NB4 (cell line): Measurements from ENCODE around the gene CD3D.

Experiments
- DNase-seq: peaks from one replicate; pipeline ENCODE4 v3.0.0; 2010; ENCODE audit warnings: low read depth
- H3K4me3 ChIP-seq: one replicate; pipeline ENCODE4 v1.5.1; 2011; ENCODE audit warnings: mild to moderate bottlenecking, low read depth, low read length, moderate library complexity
- MAX ChIP-seq: IDR thresholded peaks from 2 replicates; pipeline ENCODE4 v1.6.1; 2011; ENCODE audit warnings: low read depth, low read length
- MYC ChIP-seq: IDR thresholded peaks from 2 replicates; pipeline ENCODE4 v1.6.1; 2011; ENCODE audit warnings: low read depth, low read length
- POLR2A ChIP-seq: IDR thresholded peaks from 2 replicates; pipeline ENCODE4 v1.6.1; 2011; ENCODE audit warnings: mild to moderate bottlenecking; ENCODE audit not compliant: insufficient read length; ENCODE audit errors: extremely low read depth
- TF ChIP-seq, protein P1 (sequence below): IDR thresholded peaks from one replicate; pipeline ENCODE4 v1.5.1; 2012; ENCODE audit warnings: low read depth, low read length

CD3D gene

GRCh38 chr11:118342503-118343161, at the start of gene CD3D:
Gene CD3D (minus strand): TSS chr11:118342705. CDS start chr11:118342607, 98 bp downstream.
- peak; percentile 90 for DNase-seq
- TF ChIP-seq MYC (no peak), MAX (no peak), POLR2A (no peak)
- TF ChIP-seq, protein P1, sequence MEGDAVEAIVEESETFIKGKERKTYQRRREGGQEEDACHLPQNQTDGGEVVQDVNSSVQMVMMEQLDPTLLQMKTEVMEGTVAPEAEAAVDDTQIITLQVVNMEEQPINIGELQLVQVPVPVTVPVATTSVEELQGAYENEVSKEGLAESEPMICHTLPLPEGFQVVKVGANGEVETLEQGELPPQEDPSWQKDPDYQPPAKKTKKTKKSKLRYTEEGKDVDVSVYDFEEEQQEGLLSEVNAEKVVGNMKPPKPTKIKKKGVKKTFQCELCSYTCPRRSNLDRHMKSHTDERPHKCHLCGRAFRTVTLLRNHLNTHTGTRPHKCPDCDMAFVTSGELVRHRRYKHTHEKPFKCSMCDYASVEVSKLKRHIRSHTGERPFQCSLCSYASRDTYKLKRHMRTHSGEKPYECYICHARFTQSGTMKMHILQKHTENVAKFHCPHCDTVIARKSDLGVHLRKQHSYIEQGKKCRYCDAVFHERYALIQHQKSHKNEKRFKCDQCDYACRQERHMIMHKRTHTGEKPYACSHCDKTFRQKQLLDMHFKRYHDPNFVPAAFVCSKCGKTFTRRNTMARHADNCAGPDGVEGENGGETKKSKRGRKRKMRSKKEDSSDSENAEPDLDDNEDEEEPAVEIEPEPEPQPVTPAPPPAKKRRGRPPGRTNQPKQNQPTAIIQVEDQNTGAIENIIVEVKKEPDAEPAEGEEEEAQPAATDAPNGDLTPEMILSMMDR, result no peak
- H3K4me3 ChIP-seq, result peak within 1 kb of the TSS; percentile 59

DNA sequence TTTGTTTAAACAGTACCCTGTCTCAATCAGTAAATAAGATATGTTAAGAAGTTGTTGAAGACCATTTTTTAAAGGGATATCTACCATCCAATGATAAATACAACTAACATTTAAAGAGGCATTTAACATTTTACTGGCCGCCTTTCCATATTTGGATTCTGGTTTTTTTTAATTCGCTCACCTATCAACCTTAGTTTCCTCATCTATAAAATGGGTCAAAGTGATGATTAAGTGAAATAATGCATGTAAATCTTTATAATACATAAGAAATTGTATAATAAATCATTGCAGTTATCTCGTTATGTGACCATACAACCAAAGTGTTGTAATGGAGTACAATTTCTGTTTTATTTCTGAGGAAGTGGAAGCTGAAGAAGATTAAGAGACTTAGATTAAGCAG, 41.2 kb upstream of the CD3D start:
- no peak for TF ChIP-seq MAX
- TF ChIP-seq MYC, result no peak
- no peak for TF ChIP-seq POLR2A
- TF ChIP-seq, protein P1, result no peak
- DNase-seq, result no peak
- no peak overlapping the region for H3K4me3 ChIP-seq

DNA sequence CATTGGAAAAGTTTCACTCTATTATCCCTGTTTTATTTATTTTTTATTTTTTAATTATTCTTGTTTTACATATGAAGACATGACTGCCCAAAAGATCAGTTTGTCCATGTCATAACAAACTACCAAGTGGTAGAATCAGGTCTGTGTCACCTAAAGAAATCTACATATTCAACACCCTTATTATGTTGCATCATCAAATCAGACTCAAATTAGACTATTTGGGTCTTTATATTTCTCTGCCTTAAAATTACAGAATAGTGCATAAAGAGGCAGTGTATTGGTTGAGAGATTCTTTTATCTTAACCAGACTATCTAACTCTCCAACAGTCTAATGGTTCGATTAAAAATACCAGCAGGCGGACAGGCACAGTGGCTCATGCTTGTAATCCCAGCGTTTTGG, 40.4 kb upstream of the CD3D start:
- H3K4me3 ChIP-seq, result no peak overlapping the region
- DNase-seq, result no peak
- TF ChIP-seq, protein P1, result no peak
- TF ChIP-seq MYC (no peak), POLR2A (no peak)

DNA sequence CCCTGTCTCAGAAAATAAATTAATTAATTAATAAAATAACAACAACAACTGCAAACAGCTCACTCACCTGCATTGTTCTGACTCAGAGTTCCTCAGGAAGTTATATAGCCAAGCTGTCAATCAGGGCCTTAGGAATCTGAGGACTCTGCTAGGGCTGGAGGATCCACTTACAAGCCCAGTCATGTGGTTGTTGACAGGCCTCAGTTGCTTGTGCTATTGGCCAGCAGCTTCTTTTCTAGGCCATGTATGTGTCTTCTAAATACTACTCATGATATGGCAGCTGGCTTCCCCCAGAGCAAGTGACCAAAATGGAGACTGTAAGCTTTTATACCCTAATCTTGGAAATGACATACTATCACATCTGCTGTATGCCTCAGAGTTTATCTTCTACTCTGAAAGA, 38.1 kb upstream of the CD3D start:
- DNase-seq, result no peak
- H3K4me3 ChIP-seq, result no peak overlapping the region
- TF ChIP-seq, protein P1, result no peak
- TF ChIP-seq MAX (no peak), POLR2A (no peak), MYC (no peak)

DNA sequence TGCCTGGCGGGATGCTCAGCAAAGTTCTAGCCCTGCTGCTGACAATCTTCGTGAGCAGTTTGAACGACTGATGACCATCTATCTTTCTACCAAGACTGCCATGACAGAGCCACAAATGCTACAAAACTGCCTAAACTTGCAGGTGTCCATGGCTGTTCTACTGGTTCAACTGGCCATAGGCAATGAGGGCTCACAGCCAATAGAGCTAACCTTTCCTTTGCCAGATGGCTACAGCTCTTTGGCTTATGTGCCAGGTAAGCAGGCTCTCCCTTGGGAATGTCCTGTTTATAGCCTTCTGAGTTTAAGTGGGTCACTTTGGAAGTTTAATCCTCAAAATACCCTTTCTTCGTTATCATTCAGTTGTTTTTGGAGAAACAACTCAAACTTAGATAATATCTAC, 37.0 kb upstream of the CD3D start:
- DNase-seq, result no peak

DNA sequence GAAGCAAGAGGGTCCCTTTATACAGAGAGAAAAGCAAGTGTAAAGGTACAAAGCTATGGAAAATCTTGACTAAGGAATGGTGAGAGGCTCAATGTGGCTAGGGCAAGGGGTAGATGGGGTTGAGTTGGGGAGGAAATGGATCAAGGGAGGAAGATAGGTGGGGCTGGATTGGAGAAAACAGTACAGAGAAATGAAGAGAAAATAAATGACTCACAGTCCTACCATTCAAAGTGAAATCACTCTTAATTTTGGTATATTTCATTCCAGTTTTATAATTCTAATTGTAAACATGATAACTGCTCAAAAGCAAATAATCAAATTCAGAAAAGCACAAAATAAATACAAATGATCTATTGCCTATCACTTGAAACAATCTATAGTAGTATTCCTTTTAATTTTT, 33.5 kb upstream of the CD3D start:
- DNase-seq, result no peak
- TF ChIP-seq, protein P1, result no peak
- TF ChIP-seq POLR2A (no peak), MAX (no peak), MYC (no peak)
- no peak overlapping the region for H3K4me3 ChIP-seq

More for the DNA sequence above, 37.0 kb upstream of the CD3D start:
- TF ChIP-seq MYC (no peak), MAX (no peak)
- H3K4me3 ChIP-seq, result no peak overlapping the region
